GM18505 (cell line): ENCODE results near the gene S100A1.

ENCODE experiments used
- ATAC-seq: cut with Tn5 transposase; IDR thresholded peaks from one replicate; pipeline ENCODE4 v1.9.1; 2021; ENCODE audit not compliant: unreplicated experiment
- POLR2A ChIP-seq: IDR thresholded peaks from 4 replicates; pipeline ENCODE4 v1.6.1; 2011; ENCODE audit warnings: borderline replicate concordance; ENCODE audit not compliant: insufficient read depth, insufficient read length; ENCODE audit errors: extremely low read depth

S100A1 gene

GRCh38 chr1:153615406-153615805, 12.8 kb upstream of the S100A1 start:
- no peak for TF ChIP-seq POLR2A
- no peak for ATAC-seq

- no peak for TF ChIP-seq POLR2A
- no peak for ATAC-seq
Measured at GRCh38 chr1:153616144-153616916, 11.9 kb upstream of the S100A1 start, which contains the start of gene S100A14. Gene S100A14, minus strand, starts transcription at chr1:153616325. Its CDS starts 467 bp downstream, at chr1:153615858.

GRCh38 chr1:153616917-153617311, 11.3 kb upstream of the S100A1 start:
- no peak for TF ChIP-seq POLR2A
- no peak for ATAC-seq

GRCh38 chr1:153617663-153618062, 10.6 kb upstream of the S100A1 start:
- ATAC-seq, result no peak
- no peak for TF ChIP-seq POLR2A

DNA sequence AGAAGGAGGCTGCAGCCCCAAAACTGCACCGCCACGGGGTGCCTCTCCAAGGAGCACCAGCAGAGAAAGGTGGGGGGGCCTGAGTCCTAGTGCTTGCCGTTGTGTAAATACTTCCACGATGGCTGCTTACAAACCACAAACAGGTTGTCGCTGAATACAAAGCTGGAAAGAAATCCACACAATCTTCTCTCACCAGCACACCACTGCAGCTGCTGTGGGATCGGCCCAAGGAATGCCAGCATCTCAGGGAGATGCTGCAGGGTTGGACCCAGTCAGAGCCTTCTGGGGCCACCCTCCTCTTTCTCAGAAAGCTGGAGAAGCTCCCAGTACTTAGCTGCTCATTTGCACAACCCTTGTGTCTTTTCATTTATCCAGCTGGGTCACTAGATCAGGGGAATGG, 9.1 kb upstream of the S100A1 start:
- no peak for ATAC-seq
- no peak for TF ChIP-seq POLR2A

DNA sequence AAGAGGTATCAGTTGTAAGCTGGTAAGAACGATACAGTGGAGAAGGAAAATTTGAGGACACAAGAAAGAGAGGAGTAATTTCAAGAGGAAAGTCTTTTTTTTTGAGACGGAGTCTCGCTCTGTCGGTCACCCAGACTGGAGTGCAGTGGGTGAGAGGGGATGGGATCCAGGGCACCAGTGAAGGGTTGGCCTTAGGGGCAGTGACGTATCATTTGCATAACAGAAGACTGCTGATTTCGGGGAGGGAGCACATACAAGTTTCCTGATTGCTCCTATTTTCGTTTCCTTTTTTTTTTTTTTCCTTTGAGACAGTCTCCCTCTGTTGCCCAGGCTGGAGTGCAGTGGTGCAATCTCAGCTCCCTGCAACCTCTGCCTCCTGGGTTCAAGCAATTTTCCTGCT, 5.1 kb upstream of the S100A1 start:
- no peak for ATAC-seq
- TF ChIP-seq POLR2A, result no peak

DNA sequence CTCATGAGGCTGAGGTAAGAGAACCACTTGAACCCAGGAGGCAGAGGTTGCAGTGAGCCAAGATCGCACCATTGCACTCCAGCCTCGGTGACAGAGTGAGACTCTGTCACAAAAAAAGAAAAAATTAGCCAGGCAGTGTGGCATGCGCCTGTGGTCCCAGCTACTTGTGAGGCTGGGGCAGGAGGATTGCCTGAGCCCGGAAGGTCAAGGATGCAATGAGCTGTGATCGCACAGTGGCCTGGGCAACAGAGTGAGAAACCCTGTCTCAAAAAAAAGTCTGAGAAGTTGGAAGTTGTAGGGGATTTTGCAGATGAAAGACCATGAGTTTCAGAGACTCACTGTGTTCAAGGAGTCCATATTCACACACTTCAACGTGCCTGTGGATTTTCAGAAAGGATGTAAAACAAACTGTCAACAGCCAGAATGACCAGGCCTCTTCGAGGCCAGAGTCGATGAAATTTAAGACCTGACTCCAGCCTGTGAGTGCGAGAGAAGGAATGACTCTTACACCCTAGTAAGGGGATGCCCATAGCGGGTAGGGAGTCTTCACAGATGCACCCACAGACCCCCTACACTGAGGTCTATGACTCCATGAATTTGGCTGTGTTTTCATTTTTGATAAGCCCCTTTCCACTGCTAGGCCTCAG, 3.1 kb upstream of the S100A1 start:
- TF ChIP-seq POLR2A, result no peak
- ATAC-seq, result no peak

GRCh38 chr1:153626477-153626903, 1.7 kb upstream of the S100A1 start:
- no peak for ATAC-seq
- TF ChIP-seq POLR2A, result no peak

DNA sequence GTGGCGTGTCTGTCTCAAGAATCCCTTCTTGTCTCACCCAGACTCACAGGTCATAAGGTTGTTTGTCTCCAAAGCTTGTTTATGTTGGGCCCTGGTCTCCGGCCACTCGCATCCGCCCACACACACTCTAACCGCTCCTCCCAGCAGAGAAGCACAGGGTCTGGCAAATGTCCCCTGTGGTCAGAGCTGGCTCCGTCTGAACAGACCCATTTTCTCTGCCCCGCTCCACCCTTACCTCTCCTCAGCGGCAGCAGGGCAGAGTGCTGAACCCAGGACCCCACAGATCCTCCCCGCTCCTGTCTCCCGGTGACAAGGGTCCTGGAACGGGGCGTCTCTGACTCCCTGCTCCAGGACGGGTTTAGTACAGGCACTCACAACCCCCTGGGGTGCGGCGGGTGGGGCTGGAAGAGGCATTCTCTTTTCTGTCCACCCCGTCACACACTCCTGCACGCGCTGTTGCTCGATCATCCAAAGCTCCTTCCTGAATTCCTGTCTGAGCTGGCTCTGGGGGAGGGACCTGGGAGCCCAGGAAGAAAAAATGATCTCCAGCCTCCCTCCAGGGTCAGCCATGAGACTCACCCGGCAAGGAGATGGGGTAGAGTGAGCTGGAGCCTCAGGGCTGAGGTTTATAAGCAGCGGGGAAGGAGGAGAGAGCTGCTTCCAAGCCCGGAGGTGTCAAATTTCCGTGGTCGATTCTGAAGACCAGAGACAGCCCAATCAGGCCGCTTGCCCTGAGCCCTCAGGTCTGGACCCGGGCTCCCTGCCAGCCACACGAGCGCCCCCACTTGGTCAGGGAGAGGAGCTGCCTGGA, 1.1 kb upstream of the S100A1 start, which contains the start of gene S100A13:
Gene S100A13, minus strand, starts transcription at position 602 of the 811 bp plus-strand sequence. CDS start 1,033 bp downstream, outside the sequence.
- no peak for ATAC-seq
- TF ChIP-seq POLR2A, result peak; percentile 54

DNA sequence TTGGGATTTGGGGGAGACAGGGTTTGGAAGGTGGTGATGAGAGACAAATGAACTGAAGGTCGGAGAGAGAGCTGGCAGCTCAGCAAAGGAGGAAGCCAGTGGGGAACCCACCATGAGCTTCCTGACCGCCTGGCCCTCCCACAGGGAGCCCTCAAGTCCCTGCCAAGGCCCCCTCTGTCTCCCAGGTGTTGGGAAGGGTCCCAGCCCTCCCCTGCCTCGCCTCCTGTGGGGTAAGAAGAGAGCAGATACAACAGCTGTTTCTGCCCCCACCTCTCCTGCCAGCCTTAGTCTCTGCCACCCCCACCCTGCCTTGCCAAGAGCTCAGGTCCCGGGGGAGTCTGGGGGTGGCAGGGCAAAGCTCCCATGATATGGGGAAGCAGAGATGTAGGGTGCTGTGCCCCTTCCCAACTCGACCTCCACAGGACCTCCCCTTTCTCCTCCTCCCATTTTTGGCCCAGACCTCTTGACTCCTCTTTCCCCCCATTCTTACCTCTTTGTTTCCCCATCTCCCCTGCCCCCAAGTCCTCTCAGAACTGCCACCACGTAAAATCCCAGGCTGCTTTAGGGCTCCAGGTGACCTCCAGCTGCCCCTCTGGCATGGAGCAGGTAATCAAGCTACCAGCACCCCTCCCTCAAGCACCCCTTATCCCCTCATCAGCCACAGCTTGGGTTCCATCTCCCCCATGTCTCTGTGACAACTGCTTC, 556 bp downstream of the S100A1 start:
- ATAC-seq, result no peak
- no peak for TF ChIP-seq POLR2A

- ATAC-seq, result no peak
- no peak for TF ChIP-seq POLR2A
Measured at GRCh38 chr1:153629343-153629665, 1.1 kb downstream of the S100A1 start.

DNA sequence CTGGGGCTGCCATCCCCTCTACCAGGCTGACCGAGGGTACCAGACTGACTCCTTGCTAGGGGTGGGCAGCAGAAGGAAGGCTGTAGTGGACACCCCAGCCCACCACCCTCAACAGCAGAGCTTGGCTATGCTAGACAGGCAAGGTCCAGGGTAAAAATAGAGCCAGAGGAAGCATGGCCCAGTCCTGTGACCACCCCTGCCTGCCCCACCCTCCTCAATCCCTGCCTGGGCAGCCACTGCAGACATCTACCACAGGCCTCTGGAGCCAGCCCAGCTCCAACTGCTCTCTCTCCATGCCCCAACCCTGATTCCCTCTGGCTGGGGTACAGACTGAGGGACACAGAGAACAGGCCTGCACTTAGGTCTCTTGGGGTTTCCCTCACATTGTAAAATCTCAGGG, 1.7 kb downstream of the S100A1 start:
- no peak for TF ChIP-seq POLR2A

DNA sequence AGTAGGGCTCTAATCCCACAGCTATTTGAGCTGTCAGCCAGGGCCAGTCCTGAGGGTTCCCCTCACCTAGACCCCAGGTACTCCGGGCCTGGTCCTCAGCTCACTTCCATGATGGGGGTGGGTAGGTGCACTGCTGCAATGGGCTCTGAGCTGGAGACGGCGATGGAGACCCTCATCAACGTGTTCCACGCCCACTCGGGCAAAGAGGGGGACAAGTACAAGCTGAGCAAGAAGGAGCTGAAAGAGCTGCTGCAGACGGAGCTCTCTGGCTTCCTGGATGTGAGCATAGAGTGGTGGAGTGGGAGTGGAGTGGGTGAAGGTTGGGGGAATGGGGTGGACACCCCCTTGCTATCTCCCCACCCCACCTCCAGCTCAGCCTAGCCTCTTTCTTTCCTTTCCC, 2.1 kb downstream of the S100A1 start:
- TF ChIP-seq POLR2A, result no peak
- no peak for ATAC-seq

More for the DNA sequence above, 1.7 kb downstream of the S100A1 start:
- ATAC-seq, result no peak
